ENCODE results near the gene CEACAM3.

CEACAM3 gene

GRCh38 chr19:41792513-41793413 is 3.6 kb upstream of the CEACAM3 start:
- DNase-seq (ENCODE audit: low spot score), result no peak

GRCh38 chr19:41793414-41793727 is 3.0 kb upstream of the CEACAM3 start:
- no peak for DNase-seq (ENCODE audit: low spot score)

- DNase-seq (ENCODE audit: low spot score), result peak; percentile 57
Observed at GRCh38 chr19:41795031-41795461, 1.3 kb upstream of the CEACAM3 start.

GRCh38 chr19:41796901-41797300 is 514 bp downstream of the CEACAM3 start:
- DNase-seq (ENCODE audit: low spot score), result no peak

GRCh38 chr19:41799444-41800000 is 3.1 kb downstream of the CEACAM3 start:
- peak; percentile 58 for DNase-seq (ENCODE audit: low spot score)

- no peak for DNase-seq (ENCODE audit: low spot score)
Observed at GRCh38 chr19:41801031-41801430, 4.6 kb downstream of the CEACAM3 start.

- peak; percentile 18 for DNase-seq (ENCODE audit: low spot score)
Observed at GRCh38 chr19:41801792-41802211, 5.4 kb downstream of the CEACAM3 start.

- no peak for DNase-seq (ENCODE audit: low spot score)
Observed at GRCh38 chr19:41802770-41803169, 6.4 kb downstream of the CEACAM3 start.

- DNase-seq (ENCODE audit: low spot score), result no peak
Observed at GRCh38 chr19:41804336-41804735, 7.9 kb downstream of the CEACAM3 start.

GRCh38 chr19:41807176-41807575 is 10.8 kb downstream of the CEACAM3 start:
- DNase-seq (ENCODE audit: low spot score), result no peak

- no peak for DNase-seq (ENCODE audit: low spot score)
Observed at GRCh38 chr19:41808663-41809566, 12.5 kb downstream of the CEACAM3 start.

GRCh38 chr19:41810301-41810700 is 13.9 kb downstream of the CEACAM3 start:
- DNase-seq (ENCODE audit: low spot score), result no peak

- DNase-seq (ENCODE audit: low spot score), result no peak
Observed at GRCh38 chr19:41811036-41811435, 14.6 kb downstream of the CEACAM3 start.

- no peak for DNase-seq (ENCODE audit: low spot score)
Observed at GRCh38 chr19:41811981-41812380, 15.6 kb downstream of the CEACAM3 start.

- no peak for DNase-seq (ENCODE audit: low spot score)
Observed at GRCh38 chr19:41813911-41814310, 17.5 kb downstream of the CEACAM3 start.

GRCh38 chr19:41815301-41815700 is 18.9 kb downstream of the CEACAM3 start:
- DNase-seq (ENCODE audit: low spot score), result no peak

- no peak for DNase-seq (ENCODE audit: low spot score)
Observed at GRCh38 chr19:41816761-41817160, 20.4 kb downstream of the CEACAM3 start.

- DNase-seq (ENCODE audit: low spot score), result peak; percentile 53
Observed at GRCh38 chr19:41821003-41821735, 24.8 kb downstream of the CEACAM3 start.

GRCh38 chr19:41837981-41838708 is 41.8 kb downstream of the CEACAM3 start:
- DNase-seq (ENCODE audit: low spot score), result no peak

GRCh38 chr19:41839211-41839610 is 42.8 kb downstream of the CEACAM3 start:
- no peak for DNase-seq (ENCODE audit: low spot score)

- no peak for DNase-seq (ENCODE audit: low spot score)
Observed at GRCh38 chr19:41843371-41843770, 47.0 kb downstream of the CEACAM3 start.
